BJ (cell line): Measurements from ENCODE around the gene SLC22A14. TPM values are rescaled to one million over a fixed set of nuclear protein-coding genes. Genes with fewer than 3 reads are reported as not detected.

ENCODE experiments used
- CTCF ChIA-PET: fragments of 350-600 bp; formaldehyde crosslinking; extraction: SDS; loops from one replicate; lab custom pipeline; 2021; ENCODE audit warnings: antibody characterized with exemption, inconsistent platforms; lab: Yijun Ruan, JAX
- POLR2A ChIA-PET: fragments of 300-600 bp; sonication (Branson Sonifier 250); formaldehyde crosslinking; extraction: SDS; loops from one replicate; lab custom pipeline; 2021; ENCODE audit warnings: antibody characterized with exemption; lab: Charles Lee
- DNase-seq: peaks from one replicate; pipeline ENCODE4 v3.0.0-alpha.2; 2011; ENCODE audit warnings: low read depth
- H3K27me3 ChIP-seq: 2 replicates; pipeline ENCODE4 v1.6.0; 2011; ENCODE audit warnings: low read length; ENCODE audit not compliant: control insufficient read depth, insufficient read depth
- H3K36me3 ChIP-seq: 2 replicates; pipeline ENCODE4 v1.5.1; 2011; ENCODE audit warnings: low read length; ENCODE audit not compliant: control insufficient read depth, insufficient read depth
- H3K4me3 ChIP-seq: 2 replicates; pipeline ENCODE4 v1.5.1; 2011; ENCODE audit warnings: low read depth, mild to moderate bottlenecking, control low read depth, low read length
- CTCF ChIP-seq: IDR thresholded peaks from 2 replicates; pipeline ENCODE4 v1.5.1; 2011; ENCODE audit warnings: low read depth, mild to moderate bottlenecking, control low read depth, inconsistent platforms, low read length, moderate library complexity; ENCODE audit not compliant: insufficient read depth
- polyA plus RNA-seq: library from polyadenylated mRNA; depleted of rRNA; stranded (reverse); fragments of >200 nt; gene quantifications from 2 replicates; pipeline ENCODE4 v1.2.3, GENCODE V29; 2011

The SLC22A14 gene
- polyA plus RNA-seq, 1 experiment, result 0.15 TPM

- Histone ChIP-seq H3K4me3 (no peak overlapping the region), H3K27me3 (no peaks in the 10 kb centered on the region; the same call in 1 of the 2 replicates), H3K36me3 (no peaks in the 10 kb centered on the region)
- no peak for DNase-seq
- POLR2A ChIA-PET, result no interaction called here
- no peak for TF ChIP-seq CTCF
- CTCF ChIA-PET, result interaction anchor here (0.6 to 3.9 kb wide), 6 partner anchors 10 to 162 kb away, joined by 3 to 34 read pairs (median 4); partner anchors contain the start of gene XYLB
Observed at GRCh38 chr3:38334142-38335055, 52.3 kb downstream of the SLC22A14 start.

- no peaks in the 10 kb centered on the region for H3K36me3 ChIP-seq
- no peaks in the 10 kb centered on the region; the same call in 1 of the 2 replicates for H3K27me3 ChIP-seq
- H3K4me3 ChIP-seq, result no peak overlapping the region
- no peak for DNase-seq
- ChIA-PET CTCF (interaction anchor here (0.6 to 3.9 kb wide), 5 partner anchors 9 to 162 kb away, joined by 3 to 34 read pairs (median 4); partner anchors contain the start of gene XYLB), POLR2A (no interaction called here)
- no peak for TF ChIP-seq CTCF
Observed at GRCh38 chr3:38335263-38335662, 53.2 kb downstream of the SLC22A14 start.

- CTCF ChIA-PET, result interaction anchor here (0.7 to 2.2 kb wide), 2 partner anchors 9 to 219 kb away, joined by 6 to 9 read pairs; partner anchors contain the start of gene XYLB
- no peak for TF ChIP-seq CTCF
- H3K27me3 ChIP-seq, result no peaks in the 10 kb centered on the region; the same call in 1 of the 2 replicates
- DNase-seq, result no peak
- POLR2A ChIA-PET, result no interaction called here
- H3K36me3 ChIP-seq, result no peaks in the 10 kb centered on the region
- no peak overlapping the region for H3K4me3 ChIP-seq
Observed at GRCh38 chr3:38337703-38338102, 55.6 kb downstream of the SLC22A14 start.

- no peaks in the 10 kb centered on the region for H3K27me3 ChIP-seq
- ChIA-PET POLR2A (no interaction called here), CTCF (interaction anchor here (0.7 to 6.9 kb wide), 6 partner anchors 9 to 371 kb away, joined by 3 to 112 read pairs (median 3); no protein-coding TSS in a partner anchor)
- no peaks in the 10 kb centered on the region for H3K36me3 ChIP-seq
- no peak for TF ChIP-seq CTCF
- H3K4me3 ChIP-seq, result no peak overlapping the region
- no peak for DNase-seq
Observed at GRCh38 chr3:38343797-38344594, 61.9 kb downstream of the SLC22A14 start.
